ENCODE measurements around the gene PIGU. TPM values are rescaled to one million over a fixed set of nuclear protein-coding genes. Genes with fewer than 3 reads are reported as not detected.
"Not testable (repeated sequence)": the region's sequence is repeated elsewhere in the genome, so short reads cannot be mapped to it uniquely, and the experiment has no call there.

The PIGU gene
- total RNA-seq, 1 donor from 2014 or later: 11.7 TPM

- DNase-seq (ENCODE audit: low spot score): no peak
Measured at GRCh38 chr20:34706912-34707784, 30.3 kb upstream of the PIGU start.

GRCh38 chr20:34706302-34706875 is 29.5 kb upstream of the PIGU start:
- DNase-seq (ENCODE audit: low spot score): no peak

GRCh38 chr20:34705397-34706301 is 28.8 kb upstream of the PIGU start:
- DNase-seq (ENCODE audit: low spot score): no peak

GRCh38 chr20:34705008-34705396 is 28.1 kb upstream of the PIGU start:
- DNase-seq (ENCODE audit: low spot score): no peak

GRCh38 chr20:34704177-34705007 is 27.5 kb upstream of the PIGU start, which contains the start of gene TP53INP2:
Gene TP53INP2 (plus strand): TSS chr20:34704344. CDS start chr20:34708740, 4,396 bp downstream.
- peak; percentile 97 for DNase-seq (ENCODE audit: low spot score)

- no peak for DNase-seq (ENCODE audit: low spot score)
Measured at GRCh38 chr20:34703424-34704176, 26.7 kb upstream of the PIGU start.

GRCh38 chr20:34703061-34703423 is 26.1 kb upstream of the PIGU start:
- no peak for DNase-seq (ENCODE audit: low spot score)

- DNase-seq (ENCODE audit: low spot score): no peak
Measured at GRCh38 chr20:34701405-34702085, 24.7 kb upstream of the PIGU start.

- no peak for DNase-seq (ENCODE audit: low spot score)
Measured at GRCh38 chr20:34693414-34693813, 16.5 kb upstream of the PIGU start.

GRCh38 chr20:34691838-34692237 is 14.9 kb upstream of the PIGU start:
- no peak for DNase-seq (ENCODE audit: low spot score)

GRCh38 chr20:34689486-34689885 is 12.6 kb upstream of the PIGU start:
- DNase-seq (ENCODE audit: low spot score): no peak

GRCh38 chr20:34683667-34684066 is 6.8 kb upstream of the PIGU start:
- no peak for DNase-seq (ENCODE audit: low spot score)

GRCh38 chr20:34680586-34681175 is 3.8 kb upstream of the PIGU start:
- no peak for DNase-seq (ENCODE audit: low spot score)

GRCh38 chr20:34675993-34676641 is 775 bp downstream of the PIGU start:
- no peak for DNase-seq (ENCODE audit: low spot score)

- no peak for DNase-seq (ENCODE audit: low spot score)
Measured at GRCh38 chr20:34675561-34675960, 1.3 kb downstream of the PIGU start.

- no peak for DNase-seq (ENCODE audit: low spot score)
Measured at GRCh38 chr20:34673412-34673811, 3.5 kb downstream of the PIGU start.

GRCh38 chr20:34669094-34669493 is 7.8 kb downstream of the PIGU start:
- no peak for DNase-seq (ENCODE audit: low spot score)

- DNase-seq (ENCODE audit: low spot score): not testable (repeated sequence)
Measured at GRCh38 chr20:34664751-34665150, 12.1 kb downstream of the PIGU start.
